GM18519 (cell line): ENCODE data around the gene EEFSEC.

Experiments used
- ATAC-seq: cut with Tn5 transposase; IDR thresholded peaks from one replicate; pipeline ENCODE4 v1.9.1; 2021; ENCODE audit warnings: mild to moderate bottlenecking, moderate library complexity; ENCODE audit not compliant: unreplicated experiment, low FRiP score

Gene EEFSEC

DNA sequence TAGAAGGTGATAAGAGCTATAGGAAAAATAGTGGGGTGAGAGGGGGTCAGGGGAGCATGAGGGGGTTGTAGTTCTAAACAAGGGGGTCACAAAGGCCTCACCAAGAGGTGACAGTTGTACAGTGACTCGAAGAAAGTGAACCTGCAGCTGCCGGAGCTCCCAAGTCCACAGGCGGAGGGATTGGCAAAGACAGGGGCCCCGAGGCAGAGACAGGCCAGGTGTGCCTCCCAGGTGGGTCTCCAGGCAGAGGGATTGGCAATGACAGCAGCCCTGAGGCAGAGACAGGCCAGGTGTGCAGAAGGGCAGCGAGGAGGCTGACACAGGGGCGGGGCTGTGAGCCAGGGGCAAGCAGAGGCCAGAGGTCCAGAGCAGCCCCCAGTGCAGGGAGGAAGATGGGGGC is 249.7 kb downstream of the EEFSEC start:
- no peak for ATAC-seq

- no peak for ATAC-seq
These were observed 251.2 kb downstream of the EEFSEC start for GRCh38 chr3:128404276-128405068.

- no peak for ATAC-seq
These were observed 252.4 kb downstream of the EEFSEC start for GRCh38 chr3:128405554-128406277.

GRCh38 chr3:128407247-128407646 is 254.0 kb downstream of the EEFSEC start:
- ATAC-seq, result no peak

GRCh38 chr3:128408012-128408692 is 254.9 kb downstream of the EEFSEC start:
- ATAC-seq, result no peak

- no peak for ATAC-seq
These were observed 255.7 kb downstream of the EEFSEC start for GRCh38 chr3:128408693-128409623.

DNA sequence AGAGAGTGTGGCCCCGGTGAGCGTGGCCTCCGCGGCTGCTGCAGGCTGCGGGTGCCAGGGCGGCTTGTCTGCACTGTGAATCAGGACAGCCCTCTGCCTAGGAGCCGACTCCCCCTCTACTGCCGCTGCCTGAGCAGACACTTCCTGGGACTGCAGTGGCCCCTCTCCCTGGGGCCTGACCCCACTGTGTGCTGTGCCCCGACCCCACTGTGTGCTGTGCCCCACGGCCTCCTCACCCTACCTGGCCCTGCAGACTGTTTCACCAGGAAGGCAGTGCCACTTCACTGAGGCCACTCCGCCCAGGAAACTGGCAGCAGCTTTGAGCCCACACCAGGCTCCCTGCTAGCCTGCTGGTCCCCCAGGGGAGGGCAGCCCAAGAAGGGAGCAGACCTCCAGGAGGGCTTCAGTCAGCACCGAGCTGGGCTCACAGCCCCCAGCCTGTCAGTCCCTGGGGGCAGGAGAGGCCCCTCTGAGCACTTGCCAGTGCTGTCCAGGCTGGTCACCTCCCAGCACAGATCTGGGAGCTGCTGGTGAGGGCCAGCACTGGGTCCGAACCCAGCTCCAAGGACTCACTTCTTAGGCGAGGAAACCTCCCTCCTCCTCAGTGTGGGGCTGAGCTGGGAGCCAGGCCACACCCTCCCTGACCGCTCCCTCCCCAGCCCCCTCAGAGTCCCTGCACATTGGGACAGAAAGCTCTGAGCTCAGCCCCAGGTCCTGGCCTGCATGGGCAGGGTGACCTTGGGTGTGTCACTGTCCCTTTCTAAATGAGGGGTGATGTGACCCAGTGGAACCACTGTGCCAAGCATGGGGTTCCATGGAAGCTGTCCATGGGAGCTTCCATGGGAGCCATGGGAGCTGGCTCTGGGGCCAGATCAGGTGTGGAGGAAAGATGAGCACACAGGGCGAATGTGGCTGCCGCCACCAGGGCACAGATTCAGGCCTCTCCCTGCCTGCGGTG is 256.6 kb downstream of the EEFSEC start:
- ATAC-seq, result no peak

- ATAC-seq, result no peak
These were observed 257.6 kb downstream of the EEFSEC start for GRCh38 chr3:128410669-128411573.

DNA sequence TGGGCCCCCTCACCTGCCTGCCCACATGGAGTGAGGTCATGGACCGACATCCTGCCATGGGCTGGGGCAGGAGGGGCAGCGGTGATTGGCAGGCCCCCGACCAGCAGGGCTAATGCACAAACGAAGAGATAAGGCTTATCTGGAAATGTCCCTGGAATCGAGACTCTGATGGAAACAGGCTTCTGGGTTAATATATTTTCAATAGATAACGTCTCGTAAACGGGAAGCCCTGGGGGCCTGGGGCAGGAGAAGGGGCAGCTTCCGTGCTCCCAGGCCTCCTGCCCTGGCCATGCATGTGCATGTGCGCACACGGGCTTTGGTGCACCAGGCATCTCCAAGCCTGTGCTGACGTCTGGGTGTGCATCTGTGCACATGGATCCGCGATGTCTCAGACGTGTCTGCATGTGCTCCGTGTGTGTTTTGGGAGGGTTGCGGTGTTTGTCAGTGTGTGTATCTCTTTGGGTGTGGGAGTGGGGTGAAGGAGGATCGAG is 258.3 kb downstream of the EEFSEC start:
- ATAC-seq, result no peak

GRCh38 chr3:128412180-128413002 is 259.1 kb downstream of the EEFSEC start:
- ATAC-seq, result no peak

- no peak for ATAC-seq
These were observed 259.7 kb downstream of the EEFSEC start for GRCh38 chr3:128413003-128413370.

- ATAC-seq, result no peak
These were observed 260.3 kb downstream of the EEFSEC start for GRCh38 chr3:128413413-128414205.

DNA sequence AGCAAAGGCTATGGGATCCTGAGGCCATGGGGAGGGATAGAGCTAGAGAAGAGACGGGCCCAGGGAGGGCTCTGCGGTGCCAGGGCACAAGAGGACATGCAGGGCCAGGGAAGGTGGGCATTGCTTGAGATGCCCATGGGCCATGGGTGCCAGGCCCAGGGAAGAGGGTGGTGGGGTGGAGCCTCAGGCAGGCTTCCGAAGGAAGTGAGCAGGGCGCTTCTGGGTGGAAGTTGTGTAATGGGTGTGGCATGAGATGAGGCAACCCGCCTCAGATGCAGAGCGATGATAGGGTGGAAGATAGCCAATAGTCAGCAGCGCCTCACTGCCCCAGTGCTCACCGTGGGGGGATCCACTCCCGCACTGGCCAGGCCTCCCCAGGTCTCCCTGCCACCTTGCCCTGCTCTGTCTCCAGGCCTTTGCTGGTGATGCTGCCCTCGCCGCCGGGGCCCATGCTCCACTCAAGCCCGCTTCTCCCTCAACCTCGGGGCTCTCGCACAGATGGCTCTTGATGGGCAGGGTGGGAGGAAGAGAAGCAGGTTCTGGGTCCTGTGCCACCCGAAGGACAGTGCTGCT is 262.0 kb downstream of the EEFSEC start:
- ATAC-seq, result no peak

DNA sequence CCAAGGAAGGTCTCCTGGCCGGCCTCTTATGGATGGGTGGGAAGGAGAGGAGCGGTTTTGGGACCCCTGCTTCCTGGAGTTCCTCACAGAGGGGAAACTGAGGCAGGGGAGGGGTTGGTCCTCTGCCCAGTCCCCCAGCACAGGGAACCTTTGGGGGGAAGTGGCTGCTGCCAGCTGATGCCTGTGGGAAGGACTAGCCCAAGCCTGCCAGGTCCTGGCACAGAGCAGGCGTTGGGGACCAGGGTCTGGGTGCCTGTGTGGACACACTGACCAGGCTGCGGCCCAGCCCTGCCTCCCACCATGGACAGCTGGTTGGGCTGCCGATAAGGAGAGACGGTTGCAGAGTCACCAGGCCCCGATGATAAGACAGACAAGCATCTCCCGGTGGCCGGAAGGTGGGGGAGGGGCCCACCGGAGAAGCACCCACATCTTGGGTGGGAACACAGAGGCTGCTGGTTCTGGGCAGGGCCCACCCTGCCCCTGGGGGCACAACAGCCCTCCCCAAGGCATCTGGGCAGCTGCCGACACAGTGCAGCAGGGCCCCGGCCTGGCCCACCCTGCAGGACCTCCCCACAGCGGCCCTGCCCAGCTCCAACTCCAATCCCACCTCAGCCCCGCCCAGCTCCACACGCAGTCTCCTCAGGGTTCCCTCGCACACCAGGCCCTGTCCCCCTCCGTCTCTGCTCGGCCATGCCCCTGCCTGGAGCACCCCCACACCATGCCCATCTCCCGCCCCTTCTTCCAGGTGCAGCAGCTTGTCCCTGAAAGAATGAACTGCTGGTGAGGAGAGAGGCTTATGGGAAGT is 262.7 kb downstream of the EEFSEC start:
- no peak for ATAC-seq

- no peak for ATAC-seq
These were observed 263.4 kb downstream of the EEFSEC start for GRCh38 chr3:128416578-128417211.
